H9 (cell line): ENCODE data around the gene TRAPPC14. TPM values are rescaled to one million over a fixed set of nuclear protein-coding genes. Genes with fewer than 3 reads are reported as not detected.
A peak's percentile ranks its signal among the peaks of the same experiment; 100 is the strongest.

Experiments used
- DNase-seq: peaks from one replicate; pipeline ENCODE4 v3.0.0-alpha.2; 2017
- H2AFZ ChIP-seq: one replicate; pipeline ENCODE4 v1.6.1; 2013; ENCODE audit warnings: mild to moderate bottlenecking, low read length, control low read depth, moderate library complexity
- H2AK5ac ChIP-seq: 2 replicates; pipeline ENCODE4 v1.6.1; 2013; ENCODE audit warnings: low read length, control low read depth, mixed read lengths; ENCODE audit not compliant: insufficient read length
- H2BK120ac ChIP-seq: one replicate; pipeline ENCODE4 v1.6.1; 2013; ENCODE audit warnings: low read depth, mild to moderate bottlenecking, low read length, control low read depth, inconsistent platforms; ENCODE audit not compliant: poor library complexity, severe bottlenecking
- H2BK12ac ChIP-seq: 2 replicates; pipeline ENCODE4 v1.6.1; 2013; ENCODE audit warnings: low read length, control low read depth, mixed read lengths, low read depth; ENCODE audit not compliant: insufficient read length
- H2BK15ac ChIP-seq: 2 replicates; pipeline ENCODE4 v1.6.1; 2013; ENCODE audit warnings: low read depth, low read length, control low read depth
- H2BK20ac ChIP-seq: one replicate; pipeline ENCODE4 v1.6.1; 2013; ENCODE audit warnings: low read depth, mild to moderate bottlenecking, low read length, control low read depth, inconsistent platforms; ENCODE audit not compliant: poor library complexity, severe bottlenecking
- H2BK5ac ChIP-seq: 2 replicates; pipeline ENCODE4 v1.6.1; 2013; ENCODE audit warnings: low read length, control low read depth, mixed read lengths; ENCODE audit not compliant: insufficient read length
- H3K14ac ChIP-seq: 2 replicates; pipeline ENCODE4 v1.6.1; 2013; ENCODE audit warnings: low read length, control low read depth; ENCODE audit not compliant: insufficient read depth
- H3K18ac ChIP-seq: 2 replicates; pipeline ENCODE4 v1.6.1; 2013; ENCODE audit warnings: low read depth, mild to moderate bottlenecking, mixed read lengths, low read length, control low read depth; ENCODE audit not compliant: insufficient read length
- H3K23ac ChIP-seq: 2 replicates; pipeline ENCODE4 v1.6.1; 2013; ENCODE audit warnings: low read length, control low read depth, mixed read lengths, low read depth; ENCODE audit not compliant: insufficient read length
- H3K23me2 ChIP-seq: 2 replicates; pipeline ENCODE4 v1.6.1; 2013; ENCODE audit warnings: low read depth, mild to moderate bottlenecking, mixed read lengths, low read length, control low read depth; ENCODE audit not compliant: insufficient read length, poor library complexity, severe bottlenecking
- H3K27ac ChIP-seq: 2 replicates; pipeline ENCODE4 v1.5.1; 2013; ENCODE audit warnings: low read length, control low read depth, mixed read lengths, low read depth; ENCODE audit not compliant: insufficient read length
- H3K27me3 ChIP-seq: 2 replicates; pipeline ENCODE4 v1.6.1; 2013; ENCODE audit warnings: low read length, control low read depth, inconsistent platforms; ENCODE audit not compliant: insufficient read depth
- H3K4ac ChIP-seq: 2 replicates; pipeline ENCODE4 v1.6.1; 2013; ENCODE audit warnings: low read depth, mild to moderate bottlenecking, control low read depth, inconsistent platforms, low read length, moderate library complexity
- H3K4me1 ChIP-seq: 2 replicates; pipeline ENCODE4 v1.6.1; 2013; ENCODE audit warnings: low read length, control low read depth, inconsistent platforms; ENCODE audit not compliant: insufficient read depth
- H3K4me2 ChIP-seq: 2 replicates; pipeline ENCODE4 v1.6.1; 2013; ENCODE audit warnings: low read length, control low read depth, mixed read lengths; ENCODE audit not compliant: insufficient read length, insufficient read depth
- H3K56ac ChIP-seq: 2 replicates; pipeline ENCODE4 v1.6.1; 2013; ENCODE audit warnings: low read depth, mild to moderate bottlenecking, mixed read lengths, low read length, control low read depth; ENCODE audit not compliant: insufficient read length
- H3K79me1 ChIP-seq: 2 replicates; pipeline ENCODE4 v1.6.1; 2013; ENCODE audit warnings: low read depth, mild to moderate bottlenecking, moderate library complexity, low read length, control low read depth, inconsistent platforms; ENCODE audit not compliant: insufficient read depth, poor library complexity, severe bottlenecking
- H3K79me2 ChIP-seq: 2 replicates; pipeline ENCODE4 v1.6.1; 2013; ENCODE audit warnings: low read length, control low read depth, inconsistent platforms; ENCODE audit not compliant: insufficient read depth
- H3K9ac ChIP-seq: 2 replicates; pipeline ENCODE4 v1.6.1; 2013; ENCODE audit warnings: low read length, control low read depth, mixed read lengths; ENCODE audit not compliant: insufficient read length; ENCODE audit errors: extremely low read depth
- H3K9me3 ChIP-seq: one replicate; pipeline ENCODE4 v1.6.1; 2013; ENCODE audit warnings: low read depth, low read length, inconsistent platforms; ENCODE audit not compliant: control insufficient read depth
- H3T11ph ChIP-seq: one replicate; pipeline ENCODE4 v1.6.1; 2013; ENCODE audit warnings: mild to moderate bottlenecking, low read length, control low read depth, inconsistent platforms
- H4K20me1 ChIP-seq: one replicate; pipeline ENCODE4 v1.6.1; 2013; ENCODE audit not compliant: control insufficient read depth, insufficient read length, insufficient read depth
- H4K5ac ChIP-seq: 2 replicates; pipeline ENCODE4 v1.6.1; 2013; ENCODE audit warnings: low read depth, mild to moderate bottlenecking, mixed read lengths, low read length, control low read depth; ENCODE audit not compliant: insufficient read length
- H4K8ac ChIP-seq: replicated peaks from 2 replicates; pipeline ENCODE4 v1.6.1; 2013; ENCODE audit warnings: low read length, control low read depth, mixed read lengths, low read depth; ENCODE audit not compliant: insufficient read length
- H4K91ac ChIP-seq: 2 replicates; pipeline ENCODE4 v1.6.1; 2013; ENCODE audit warnings: low read depth, mild to moderate bottlenecking, moderate library complexity, mixed read lengths, low read length, control low read depth; ENCODE audit not compliant: insufficient read length
- H3K27ac Mint-ChIP-seq, 3 experiments: 2 replicates in 2 of 3; 3 replicates in 1 of 3; pipeline ENCODE4 v1.8.0; 2020 to 2021; ENCODE audit warnings: mixed read lengths in 3 of 3, mild to moderate bottlenecking in 1 of 3, moderate library complexity in 1 of 3
- H3K27me3 Mint-ChIP-seq: 2 replicates; pipeline ENCODE4 v1.8.0; 2021; ENCODE audit warnings: low read depth, mild to moderate bottlenecking, moderate library complexity, mixed read lengths
- H3K36me3 Mint-ChIP-seq, 3 experiments: 2 replicates in 2 of 3; 3 replicates in 1 of 3; pipeline ENCODE4 v1.8.0; 2020 to 2021; ENCODE audit warnings: low read depth in 3 of 3, mixed read lengths in 3 of 3; ENCODE audit not compliant: insufficient read depth in 1 of 3
- H3K4me1 Mint-ChIP-seq, 2 experiments: 2 replicates each; pipeline ENCODE4 v1.8.0; 2020; ENCODE audit warnings: mixed read lengths in 2 of 2
- H3K4me3 Mint-ChIP-seq, 2 experiments: 2 replicates in 1 of 2; 3 replicates in 1 of 2; pipeline ENCODE4 v1.8.0; 2020 to 2021; ENCODE audit warnings: mild to moderate bottlenecking in 2 of 2, mixed read lengths in 2 of 2, moderate library complexity in 1 of 2
- H3K9me3 Mint-ChIP-seq, 2 experiments: 2 replicates in 1 of 2; 3 replicates in 1 of 2; pipeline ENCODE4 v1.8.0; 2020; ENCODE audit warnings: mild to moderate bottlenecking in 2 of 2, mixed read lengths in 2 of 2, moderate library complexity in 1 of 2
- WGBS: extraction: QIAGEN DNeasy Blood & Tissue Kit; methylation state at CpG from one replicate; pipeline ENCODE4 v1.1.7; 2013; ENCODE audit warnings: missing lambda C conversion rate, low lambda C conversion rate, mixed read lengths; ENCODE audit not compliant: insufficient read length; ENCODE audit errors: extremely low coverage; 5-methylcytosine and 5-hydroxymethylcytosine counted together
- total RNA-seq: library from RNA; stranded (reverse); gene quantifications from 2 replicates; pipeline ENCODE4 v1.2.1, GENCODE V29; 2021
- TF ChIP-seq, protein P1 (sequence below): fragments of 200-600 bp; sonication (generic); conservative IDR thresholded peaks from 3 replicates; pipeline ENCODE4 v1.8.0; 2021; ENCODE audit warnings: antibody characterized with exemption, mild to moderate bottlenecking

Gene TRAPPC14
- total RNA-seq, 1 experiment from 2014 or later, result 32.8 TPM

- no peaks in the 10 kb centered on the region for H3K9me3 ChIP-seq
- no peak overlapping the region for H4K91ac ChIP-seq
- H2BK15ac ChIP-seq, result no peak overlapping the region
- no peak overlapping the region for H4K5ac ChIP-seq
- H4K8ac ChIP-seq, result no peak overlapping the region
- H2BK120ac ChIP-seq, result no peak overlapping the region
- H3K23ac ChIP-seq, result no peak overlapping the region
- no peak for DNase-seq
- WGBS, result no CpG with 5 or more reads among the region's 16 CpGs
- H2AFZ ChIP-seq, result no peak overlapping the region
- H3K27me3 ChIP-seq, result no peaks in the 10 kb centered on the region; the same call in 1 of the 2 replicates
- Mint-ChIP-seq H3K4me3 (peak overlapping the region in 1 of 2 experiments; percentile 53; a peak in 1 of 5 replicates), H3K4me1 (peaks cover 43 to 55% of the 10 kb centered on the region in 2 experiments), H3K27me3 (peaks cover 30% of the 10 kb centered on the region), H3K9me3 (no peaks in the 10 kb centered on the region; a peak in 1 of 5 replicates), H3K27ac (no peak overlapping the region; a peak in 1 of 7 replicates), H3K36me3 (peaks cover 3 to 11% (median 4%) of the 10 kb centered on the region in 3 experiments; a peak in 3 of 7 replicates)
- H3K27ac ChIP-seq, result no peak overlapping the region
- no peak overlapping the region for H2BK5ac ChIP-seq
- no peak overlapping the region for H2BK20ac ChIP-seq
- no peaks in the 10 kb centered on the region for H3K79me1 ChIP-seq
- TF ChIP-seq, protein P1, sequence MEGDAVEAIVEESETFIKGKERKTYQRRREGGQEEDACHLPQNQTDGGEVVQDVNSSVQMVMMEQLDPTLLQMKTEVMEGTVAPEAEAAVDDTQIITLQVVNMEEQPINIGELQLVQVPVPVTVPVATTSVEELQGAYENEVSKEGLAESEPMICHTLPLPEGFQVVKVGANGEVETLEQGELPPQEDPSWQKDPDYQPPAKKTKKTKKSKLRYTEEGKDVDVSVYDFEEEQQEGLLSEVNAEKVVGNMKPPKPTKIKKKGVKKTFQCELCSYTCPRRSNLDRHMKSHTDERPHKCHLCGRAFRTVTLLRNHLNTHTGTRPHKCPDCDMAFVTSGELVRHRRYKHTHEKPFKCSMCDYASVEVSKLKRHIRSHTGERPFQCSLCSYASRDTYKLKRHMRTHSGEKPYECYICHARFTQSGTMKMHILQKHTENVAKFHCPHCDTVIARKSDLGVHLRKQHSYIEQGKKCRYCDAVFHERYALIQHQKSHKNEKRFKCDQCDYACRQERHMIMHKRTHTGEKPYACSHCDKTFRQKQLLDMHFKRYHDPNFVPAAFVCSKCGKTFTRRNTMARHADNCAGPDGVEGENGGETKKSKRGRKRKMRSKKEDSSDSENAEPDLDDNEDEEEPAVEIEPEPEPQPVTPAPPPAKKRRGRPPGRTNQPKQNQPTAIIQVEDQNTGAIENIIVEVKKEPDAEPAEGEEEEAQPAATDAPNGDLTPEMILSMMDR, result no peak
- H3K18ac ChIP-seq, result no peak overlapping the region
- H3T11ph ChIP-seq, result no peak overlapping the region
- peaks cover 11% of the 10 kb centered on the region for H3K23me2 ChIP-seq
- H3K4me2 ChIP-seq, result no peak overlapping the region
- H3K9ac ChIP-seq, result no peak overlapping the region
- no peaks in the 10 kb centered on the region for H4K20me1 ChIP-seq
- H3K4me1 ChIP-seq, result peaks cover 10% of the 10 kb centered on the region
- H3K4ac ChIP-seq, result no peak overlapping the region
- no peak overlapping the region; the same call in 1 of the 2 replicates for H3K14ac ChIP-seq
- H3K56ac ChIP-seq, result no peak overlapping the region
- no peak overlapping the region for H2BK12ac ChIP-seq
- H2AK5ac ChIP-seq, result no peak overlapping the region
- no peaks in the 10 kb centered on the region for H3K79me2 ChIP-seq
Measured at GRCh38 chr7:100166317-100166940, 7.9 kb upstream of the TRAPPC14 start.
